ENCODE data around the gene SPATA6. TPM values are rescaled to one million over a fixed set of nuclear protein-coding genes. Genes with fewer than 3 reads are reported as not detected.

The SPATA6 gene
- total and polyA plus RNA-seq, 2 donors (not counting 1 experiment from before 2014, with no cell fraction given), result 6.8 to 8.9 TPM

GRCh38 chr1:48495911-48496310, 23.9 kb upstream of the SPATA6 start:
- H3K27ac ChIP-seq (ENCODE audit: insufficient read depth, low read length), result no peak overlapping the region
- TF ChIP-seq EZH2 (IDR thresholded peaks at IDR 0.05; ENCODE audit: low read length, missing control alignments) (no peak), CTCF (conservative IDR thresholded peaks at IDR 0.05 in 1 of 2, IDR thresholded peaks at IDR 0.05 in 1 of 2; ENCODE audit: low read depth in 1 of 2, low read length in 2 of 2) (no peak)

GRCh38 chr1:48495166-48495565, 23.2 kb upstream of the SPATA6 start:
- H3K4me2 ChIP-seq (ENCODE audit: extremely low read depth, insufficient read depth, low read length), result no peak overlapping the region
- H3K9ac ChIP-seq (ENCODE audit: insufficient read depth, low read length), result no peak overlapping the region
- H3K27ac ChIP-seq (ENCODE audit: insufficient read depth, low read length), result no peak overlapping the region
- no peaks in the 10 kb centered on the region for H3K27me3 ChIP-seq (ENCODE audit: control insufficient read depth, insufficient read depth, low read length)
- DNase-seq (ENCODE audit: low read depth in 2 of 2), result no peak
- peaks cover 16% of the 10 kb centered on the region for H3K4me1 ChIP-seq (ENCODE audit: control insufficient read depth, extremely low read depth, insufficient read depth, low read length)
- no peak overlapping the region for H3K4me3 ChIP-seq (replicated peaks in 1 of 4; ENCODE audit: control extremely low read depth in 1 of 4, insufficient read depth in 1 of 4, low read depth in 3 of 4, low read length in 4 of 4)
- no peaks in the 10 kb centered on the region for H3K36me3 ChIP-seq (ENCODE audit: control insufficient read depth, insufficient read depth, low read length)
- TF ChIP-seq EZH2 (IDR thresholded peaks at IDR 0.05; ENCODE audit: low read length, missing control alignments), result no peak
- TF ChIP-seq CTCF (conservative IDR thresholded peaks at IDR 0.05 in 1 of 2, IDR thresholded peaks at IDR 0.05 in 1 of 2; ENCODE audit: low read depth in 1 of 2, low read length in 2 of 2), result no peak
- H2AFZ ChIP-seq (ENCODE audit: low read length), result no peak overlapping the region
- no peaks in the 10 kb centered on the region for H4K20me1 ChIP-seq (ENCODE audit: control insufficient read depth, extremely low read depth, insufficient read depth, low read length)
- no peaks in the 10 kb centered on the region for H3K79me2 ChIP-seq (ENCODE audit: control insufficient read depth, insufficient read depth, low read length)
- H3K9me3 ChIP-seq (ENCODE audit: control insufficient read depth, insufficient read depth, low read depth, low read length), result no peaks in the 10 kb centered on the region

More at GRCh38 chr1:48495911-48496310, 23.9 kb upstream of the SPATA6 start:
- H3K9ac ChIP-seq (ENCODE audit: insufficient read depth, low read length), result no peak overlapping the region
- H2AFZ ChIP-seq (ENCODE audit: low read length), result no peak overlapping the region
- peaks cover 16% of the 10 kb centered on the region for H3K4me1 ChIP-seq (ENCODE audit: control insufficient read depth, extremely low read depth, insufficient read depth, low read length)
- no peaks in the 10 kb centered on the region for H4K20me1 ChIP-seq (ENCODE audit: control insufficient read depth, extremely low read depth, insufficient read depth, low read length)
- no peaks in the 10 kb centered on the region for H3K36me3 ChIP-seq (ENCODE audit: control insufficient read depth, insufficient read depth, low read length)
- H3K4me3 ChIP-seq (replicated peaks in 1 of 4; ENCODE audit: control extremely low read depth in 1 of 4, insufficient read depth in 1 of 4, low read depth in 3 of 4, low read length in 4 of 4), result no peak overlapping the region
- no peak for DNase-seq (ENCODE audit: low read depth in 2 of 2)
- H3K79me2 ChIP-seq (ENCODE audit: control insufficient read depth, insufficient read depth, low read length), result no peaks in the 10 kb centered on the region
- no peak overlapping the region for H3K4me2 ChIP-seq (ENCODE audit: extremely low read depth, insufficient read depth, low read length)
- no peaks in the 10 kb centered on the region for H3K9me3 ChIP-seq (ENCODE audit: control insufficient read depth, insufficient read depth, low read depth, low read length)
- H3K27me3 ChIP-seq (ENCODE audit: control insufficient read depth, insufficient read depth, low read length), result no peaks in the 10 kb centered on the region

GRCh38 chr1:48493970-48494769, 22.2 kb upstream of the SPATA6 start:
- DNase-seq (ENCODE audit: low read depth in 2 of 2), result peak; percentile 83 to 99
- no peaks in the 10 kb centered on the region for H3K36me3 ChIP-seq (ENCODE audit: control insufficient read depth, insufficient read depth, low read length)
- H4K20me1 ChIP-seq (ENCODE audit: control insufficient read depth, extremely low read depth, insufficient read depth, low read length), result no peaks in the 10 kb centered on the region
- H3K4me2 ChIP-seq (ENCODE audit: extremely low read depth, insufficient read depth, low read length), result peak overlapping the region; percentile 61
- no peak overlapping the region for H3K4me3 ChIP-seq (replicated peaks in 1 of 4; ENCODE audit: control extremely low read depth in 1 of 4, insufficient read depth in 1 of 4, low read depth in 3 of 4, low read length in 4 of 4)
- TF ChIP-seq EZH2 (IDR thresholded peaks at IDR 0.05; ENCODE audit: low read length, missing control alignments) (no peak), CTCF (conservative IDR thresholded peaks at IDR 0.05 in 1 of 2, IDR thresholded peaks at IDR 0.05 in 1 of 2; ENCODE audit: low read depth in 1 of 2, low read length in 2 of 2) (no peak)
- H3K27ac ChIP-seq (ENCODE audit: insufficient read depth, low read length), result peak overlapping the region; percentile 82
- H3K4me1 ChIP-seq (ENCODE audit: control insufficient read depth, extremely low read depth, insufficient read depth, low read length), result peaks cover 16% of the 10 kb centered on the region
- peak overlapping the region; percentile 36 for H3K9ac ChIP-seq (ENCODE audit: insufficient read depth, low read length)
- no peaks in the 10 kb centered on the region for H3K9me3 ChIP-seq (ENCODE audit: control insufficient read depth, insufficient read depth, low read depth, low read length)
- no peaks in the 10 kb centered on the region for H3K27me3 ChIP-seq (ENCODE audit: control insufficient read depth, insufficient read depth, low read length)
- no peaks in the 10 kb centered on the region for H3K79me2 ChIP-seq (ENCODE audit: control insufficient read depth, insufficient read depth, low read length)
- H2AFZ ChIP-seq (ENCODE audit: low read length), result peak overlapping the region; percentile 66

Measured in fibroblast of lung (primary cell).